K562 (cell line): ENCODE data around the gene SNX10. TPM values are rescaled to one million over a fixed set of nuclear protein-coding genes. Genes with fewer than 3 reads are reported as not detected.

Source experiments
- ATAC-seq: fragments of 200-7000 bp; cut with Tn5 transposase; 3 replicates; pipeline ENCODE4 v1.9.1; 2020; ENCODE audit warnings: moderate library complexity
- BruUV-seq: library from RNA; stranded (reverse); fragments of 400-500 nt; replicated peaks from 2 replicates; lab custom pipeline; 2021; lab: Mats Ljungman, UMichigan
- CTCF ChIA-PET: fragments of 300-600 bp; formaldehyde crosslinking; extraction: SDS; loops from one replicate; lab custom pipeline; 2021; ENCODE audit warnings: low intra/inter-chr PET ratio; lab: Yijun Ruan, JAX
- POLR2A ChIA-PET: fragments of 300-600, 350-650 bp; sonication (Branson Sonifier 250); formaldehyde crosslinking; extraction: SDS; loops from one replicate; lab custom pipeline; 2021; ENCODE audit warnings: antibody characterized with exemption, inconsistent platforms; lab: Yijun Ruan, JAX
- DNase-seq, 4 experiments: peaks; one replicate each; pipeline versions ENCODE4 v3.0.0 to v3.0.0-alpha.2; 2011 to 2018; ENCODE audit warnings: low spot score in 3 of 4, mixed read lengths in 3 of 4; ENCODE audit errors: extremely low read depth in 1 of 4
- FAIRE-seq: peaks from 2 replicates; lab custom pipeline; 2011; peaks lifted over from hg19 to GRCh38; lab: Jason Lieb, UNC
- H2AFZ ChIP-seq: 2 replicates; pipeline ENCODE4 v1.6.0; 2011; ENCODE audit warnings: low read depth, low read length, control low read depth, inconsistent platforms
- H3K27ac ChIP-seq: fragments of 200-600 bp; 3 replicates; pipeline ENCODE4 v1.8.0; 2011; ENCODE audit warnings: low read depth, mild to moderate bottlenecking, control low read depth, inconsistent platforms, low read length, moderate library complexity, mixed read lengths; ENCODE audit errors: extremely low read depth
- H3K27me3 ChIP-seq, 2 experiments: fragments of 300-600 bp in 1 of 2; 2 replicates in 1 of 2; 3 replicates in 1 of 2; pipeline versions ENCODE4 v1.6.0 to v1.8.0; 2011; ENCODE audit warnings: inconsistent platforms in 2 of 2, low read length in 2 of 2, mild to moderate bottlenecking in 1 of 2, mixed read lengths in 1 of 2, moderate library complexity in 1 of 2; ENCODE audit not compliant: control insufficient read depth in 2 of 2, insufficient read depth in 2 of 2
- H3K36me3 ChIP-seq: fragments of 300-600 bp; 3 replicates; pipeline ENCODE4 v1.8.0; 2011; ENCODE audit warnings: mild to moderate bottlenecking, low read length, inconsistent platforms; ENCODE audit not compliant: control insufficient read depth, insufficient read depth
- H3K4me1 ChIP-seq, 2 experiments: fragments of 200-600 bp in 1 of 2; replicated peaks in 1 of 2; 2 replicates in 1 of 2; 3 replicates in 1 of 2; pipeline versions ENCODE4 v1.5.1 to v1.8.0; 2011; ENCODE audit warnings: inconsistent platforms in 2 of 2, low read length in 2 of 2, mild to moderate bottlenecking in 1 of 2, mixed read lengths in 1 of 2, moderate library complexity in 1 of 2; ENCODE audit not compliant: control insufficient read depth in 2 of 2, insufficient read depth in 2 of 2
- H3K4me2 ChIP-seq: 2 replicates; pipeline ENCODE4 v1.6.1; 2011; ENCODE audit warnings: low read length, control low read depth, inconsistent platforms, mixed read lengths; ENCODE audit not compliant: insufficient read depth
- H3K4me3 ChIP-seq: fragments of 200-600 bp; sonication (generic), shearing (Covaris generic); 2 replicates; pipeline ENCODE4 v1.5.1; 2016; ENCODE audit warnings: control low read depth, inconsistent platforms
- H3K79me2 ChIP-seq: fragments of 200-600 bp; 3 replicates; pipeline ENCODE4 v1.8.0; 2011; ENCODE audit warnings: low read length, inconsistent platforms; ENCODE audit not compliant: control insufficient read depth, insufficient read depth
- H3K9ac ChIP-seq, 2 experiments: 2 replicates each; pipeline versions ENCODE4 v1.6.0 to v1.6.1; 2011; ENCODE audit warnings: low read depth in 2 of 2, low read length in 2 of 2, control low read depth in 1 of 2, inconsistent platforms in 1 of 2, mild to moderate bottlenecking in 1 of 2, mixed read lengths in 1 of 2; ENCODE audit not compliant: insufficient read depth in 1 of 2
- H3K9me1 ChIP-seq: one replicate; pipeline ENCODE4 v1.6.0; 2011; ENCODE audit warnings: inconsistent platforms, mild to moderate bottlenecking, low read length, moderate library complexity; ENCODE audit not compliant: control insufficient read depth, insufficient read depth
- H3K9me3 ChIP-seq: replicated peaks from 2 replicates; pipeline ENCODE4 v1.5.1; 2011; ENCODE audit warnings: low read depth, low read length, inconsistent platforms; ENCODE audit not compliant: control insufficient read depth, insufficient read depth
- H4K20me1 ChIP-seq: replicated peaks from 2 replicates; pipeline ENCODE4 v1.6.1; 2011; ENCODE audit warnings: low read length, inconsistent platforms, mixed read lengths; ENCODE audit not compliant: control insufficient read depth, insufficient read depth
- CBFA2T3 ChIP-seq: fragments of 450-650 bp; IDR thresholded peaks from 2 replicates; pipeline ENCODE4 v1.6.1; 2017
- FOXA3 ChIP-seq, 2 experiments: fragments of 450-650 bp in 1 of 2; sonication (generic) in 1 of 2; formaldehyde crosslinking; IDR thresholded peaks in 1 of 2; conservative IDR thresholded peaks in 1 of 2; 2 replicates each; pipeline versions ENCODE4 v1.4.0 to v1.8.0; 2020 to 2022; ENCODE audit warnings: mild to moderate bottlenecking in 2 of 2, missing genetic modification reagents in 1 of 2
- MTA2 ChIP-seq: fragments of 450-650 bp; IDR thresholded peaks from 2 replicates; pipeline ENCODE4 v1.6.1; 2016; ENCODE audit warnings: low read depth
- ZFX ChIP-seq: sonication (generic); formaldehyde crosslinking; IDR thresholded peaks from 2 replicates; pipeline ENCODE4 v1.8.0; 2022; ENCODE audit warnings: mild to moderate bottlenecking, missing genetic modification reagents, moderate library complexity
- WGBS: fragments of 100-300 bp; shearing (Covaris generic); methylation state at CpG from one replicate; pipeline ENCODE4 v1.1.6; 2016; ENCODE audit warnings: low coverage, mixed read lengths; ENCODE audit not compliant: insufficient coverage; ENCODE audit errors: missing lambda C conversion rate; 5-methylcytosine and 5-hydroxymethylcytosine counted together
- in situ Hi-C: fragments of 300-500 bp; cut with MboI; formaldehyde crosslinking; loops from 4 replicates; pipeline ENCODE4 v1.15.0; 2018; ENCODE audit warnings: inconsistent platforms, mixed read lengths
- intact Hi-C: fragments of 100-400 bp; cut with micrococcal nuclease; formaldehyde crosslinking; loops from 2 replicates; pipeline ENCODE4 v1.14.2; 2022
- polyA plus RNA-seq, 8 experiments: library from polyadenylated mRNA; depleted of rRNA in 4 of 8; stranded (reverse) in 5 of 8; unstranded in 3 of 8; fragments of >200 nt; fragmentation: Nextera tagmentation in 2 of 8; fragmentation: Illumina TruSeq in 1 of 8; extraction: Ambion mirVana in 2 of 8; extraction: Trizol in 1 of 8; gene quantifications; 2 replicates each; pipeline versions ENCODE4 v1.2.1 to v1.2.3, GENCODE V29; 2011 to 2014; ENCODE audit warnings: inconsistent platforms in 1 of 8, missing spikeins in 1 of 8
- total RNA-seq, 7 experiments: library from RNA; depleted of rRNA in 6 of 7; stranded (reverse); fragments of >200 nt in 6 of 7; fragmentation: Illumina TruSeq in 2 of 7; extraction: Trizol in 2 of 7; gene quantifications; 2 replicates each; pipeline versions ENCODE4 v1.2.1 to v1.2.3, GENCODE V29; 2011 to 2021; ENCODE audit warnings: low replicate concordance in 1 of 7

SNX10 gene
- total and polyA plus RNA-seq, 9 of the 15 experiments (the other 6 are each of a cell fraction or from before 2014, with no cell fraction given): 6.9 to 16.5 (median 11.5) TPM

DNA sequence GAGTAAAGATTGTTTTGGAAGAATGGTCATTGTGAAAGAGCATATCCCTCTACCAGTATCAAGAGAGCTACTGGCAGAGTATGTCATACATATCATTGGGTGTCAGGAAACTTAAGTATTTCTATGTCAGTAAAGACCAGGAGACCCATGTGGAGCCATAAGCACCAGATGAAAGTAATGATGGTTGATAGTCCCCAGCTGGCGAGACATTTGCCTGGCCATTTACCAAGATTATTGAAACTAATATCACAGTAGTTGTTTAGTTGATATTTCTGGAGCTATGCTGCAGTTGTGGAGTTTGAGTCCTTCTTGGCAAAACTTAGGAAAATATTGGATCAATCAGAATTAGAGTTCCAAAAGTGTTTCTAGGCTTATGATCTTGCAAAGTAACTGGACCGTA is 114.8 kb downstream of the SNX10 start:
- BruUV-seq: no TSS peak
- no peaks in the 10 kb centered on the region for H3K9me1 ChIP-seq
- TF ChIP-seq MTA2: no peak
- TF ChIP-seq, all 486 proteins: peak for 0
- H3K4me2 ChIP-seq: no peak overlapping the region
- no peak for FAIRE-seq
- H3K27ac ChIP-seq: no peak overlapping the region
- no peaks in the 10 kb centered on the region for H3K79me2 ChIP-seq
- peaks cover 5 to 13% of the 10 kb centered on the region in 2 experiments; a peak in 4 of 5 replicates for H3K4me1 ChIP-seq
- H3K36me3 ChIP-seq: no peaks in the 10 kb centered on the region
- H4K20me1 ChIP-seq: no peaks in the 10 kb centered on the region
- H2AFZ ChIP-seq: no peak overlapping the region
- no peaks in the 10 kb centered on the region for H3K9me3 ChIP-seq
- no peak for DNase-seq
- H3K4me3 ChIP-seq: no peak overlapping the region
- CTCF ChIA-PET: no interaction called here
- intact Hi-C loops (no loop called here), in situ Hi-C loops (no loop called here)
- POLR2A ChIA-PET: interaction anchor here (0.8 kb wide), 1 partner anchor 9 kb away, joined by 3 read pairs; no protein-coding TSS in a partner anchor
- no peaks in the 10 kb centered on the region for H3K27me3 ChIP-seq
- H3K9ac ChIP-seq: no peak overlapping the region
- no peak for ATAC-seq
- WGBS: 71% methylated on average over 2 of the region's 2 CpGs

DNA sequence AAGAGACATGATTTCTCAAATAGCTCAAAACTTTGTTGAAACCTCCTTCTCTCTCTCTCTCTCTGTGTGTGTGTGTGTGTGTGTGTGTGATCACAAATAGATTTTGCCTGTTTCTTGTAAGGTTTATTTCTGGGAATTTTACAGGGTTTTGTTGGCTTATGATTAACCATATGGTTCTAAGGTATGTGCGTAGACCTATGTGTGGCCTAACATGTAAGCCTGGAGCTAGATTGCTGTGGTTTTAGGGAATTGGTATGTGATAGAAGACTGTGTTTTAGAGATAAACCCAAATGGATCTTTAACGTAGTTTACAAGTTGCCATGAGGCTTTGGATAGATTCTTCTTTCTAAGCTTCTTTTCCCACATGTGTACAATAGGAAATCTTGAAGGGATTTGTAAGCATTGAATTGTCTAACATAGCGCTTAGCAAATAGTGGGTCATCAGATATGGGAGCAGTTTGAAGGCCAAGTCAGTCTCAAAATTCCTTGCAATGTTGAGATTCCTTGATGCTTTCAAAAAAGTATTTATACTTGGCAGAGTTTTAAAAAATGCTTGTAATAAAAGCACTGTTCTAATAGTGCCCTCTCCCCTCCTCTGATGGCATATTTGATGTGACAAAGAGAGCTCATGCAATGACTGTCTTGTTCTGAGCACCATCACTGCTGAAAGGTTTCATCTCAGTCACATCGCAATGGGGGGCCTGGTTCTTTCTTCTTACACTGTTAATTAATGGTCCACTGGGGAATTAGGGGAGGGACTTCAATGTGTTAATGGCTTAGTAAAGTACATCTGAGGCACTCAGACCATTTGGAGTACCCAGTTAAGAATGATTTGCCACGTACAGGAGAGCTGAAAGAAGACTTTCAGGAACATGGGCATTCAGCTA is 118.2 kb downstream of the SNX10 start:
- no peak for DNase-seq
- H3K4me1 ChIP-seq: peaks cover 0 to 9% of the 10 kb centered on the region in 2 experiments; a peak in 4 of 5 replicates
- H3K4me3 ChIP-seq: no peak overlapping the region
- no peaks in the 10 kb centered on the region for H3K36me3 ChIP-seq
- no peaks in the 10 kb centered on the region for H3K79me2 ChIP-seq
- in situ Hi-C loops (no loop called here), intact Hi-C loops (no loop called here)
- CTCF ChIA-PET: no interaction called here
- no TSS peak for BruUV-seq
- H2AFZ ChIP-seq: peak overlapping the region; percentile 20
- no peak overlapping the region for H3K9ac ChIP-seq
- POLR2A ChIA-PET: interaction anchor here (0.6 to 3.3 kb wide), 3 partner anchors 10 to 125 kb away, joined by 4 to 18 read pairs (median 5); no protein-coding TSS in a partner anchor
- ATAC-seq: no peak
- H3K27me3 ChIP-seq: no peaks in the 10 kb centered on the region
- H3K27ac ChIP-seq: no peak overlapping the region
- TF ChIP-seq CBFA2T3 (peak; percentile 41; the same call in 1 of the 2 replicates), FOXA3 (CRISPR knock-in tag; conservative IDR thresholded peaks at IDR 0.05 in 1 of 2, IDR thresholded peaks at IDR 0.05 in 1 of 2) (0 out of 4 replicates have a peak, but pooled peaks of 1 of the 2 experiments have one; percentile 39), ZFX (CRISPR knock-in tag) (no peak)
- FAIRE-seq: no peak
- no peaks in the 10 kb centered on the region for H3K9me3 ChIP-seq
- WGBS: 42% methylated on average over 5 of the region's 5 CpGs
- H3K9me1 ChIP-seq: no peaks in the 10 kb centered on the region
- no peaks in the 10 kb centered on the region for H4K20me1 ChIP-seq
- no peak overlapping the region for H3K4me2 ChIP-seq
